Panc1 (cell line): Measurements from ENCODE around the gene HERC4. TPM values are rescaled to one million over a fixed set of nuclear protein-coding genes. Genes with fewer than 3 reads are reported as not detected.

ENCODE experiments used
- ATAC-seq: fragments of 200-7000 bp; cut with Tn5 transposase; 2 replicates; pipeline ENCODE4 v1.9.1; 2020; ENCODE audit warnings: mild to moderate bottlenecking, moderate library complexity
- BruUV-seq: library from RNA; stranded (reverse); fragments of 400-500 nt; replicated peaks from 2 replicates; lab custom pipeline; 2021; lab: Mats Ljungman, UMichigan
- CTCF ChIA-PET: fragments of 300-600 bp; sonication (Branson Sonifier 250); formaldehyde crosslinking; loops from one replicate; lab custom pipeline; 2022; ENCODE audit warnings: antibody characterized with exemption; lab: Charles Lee
- POLR2A ChIA-PET: fragments of 300-600 bp; sonication (Branson Sonifier 250); formaldehyde crosslinking; loops from one replicate; lab custom pipeline; 2022; ENCODE audit warnings: antibody characterized with exemption; lab: Charles Lee
- DNase-seq: peaks from one replicate; pipeline ENCODE4 v3.0.0-alpha.2; 2010; ENCODE audit warnings: low read depth, low spot score
- H3K27ac ChIP-seq: 2 replicates; pipeline ENCODE4 v1.5.1; 2011; ENCODE audit warnings: mild to moderate bottlenecking, low read length, inconsistent platforms
- H3K27me3 ChIP-seq: fragments of 200-500 bp; sonication (Bioruptor generic); 2 replicates; pipeline ENCODE4 v1.6.0; 2014; ENCODE audit warnings: low read length, inconsistent platforms; ENCODE audit not compliant: control insufficient read depth, insufficient read depth
- H3K36me3 ChIP-seq: fragments of 200-500 bp; sonication (Bioruptor generic); 2 replicates; pipeline ENCODE4 v1.5.1; 2014; ENCODE audit warnings: inconsistent platforms, mild to moderate bottlenecking, low read length, moderate library complexity; ENCODE audit not compliant: control insufficient read depth, insufficient read depth
- H3K4me1 ChIP-seq: 2 replicates; pipeline ENCODE4 v1.5.1; 2011; ENCODE audit warnings: inconsistent platforms, mild to moderate bottlenecking, low read length, moderate library complexity; ENCODE audit not compliant: control insufficient read depth, insufficient read depth
- H3K4me3 ChIP-seq, 2 experiments: 2 replicates each; pipeline ENCODE4 v1.5.1; 2011 to 2012; ENCODE audit warnings: low read depth in 2 of 2, low read length in 2 of 2, mild to moderate bottlenecking in 2 of 2, inconsistent platforms in 1 of 2, moderate library complexity in 1 of 2
- H3K9me3 ChIP-seq: fragments of 200-500 bp; sonication (Bioruptor generic); 2 replicates; pipeline ENCODE4 v1.5.1; 2014; ENCODE audit warnings: low read depth, mild to moderate bottlenecking, inconsistent platforms, low read length, moderate library complexity; ENCODE audit not compliant: control insufficient read depth, insufficient read depth
- CTCF ChIP-seq: fragments of 450-650 bp; IDR thresholded peaks from 2 replicates; pipeline ENCODE4 v1.5.1; 2017; ENCODE audit warnings: mild to moderate bottlenecking
- POLR2AphosphoS5 ChIP-seq: IDR thresholded peaks from 2 replicates; pipeline ENCODE4 v1.6.1; 2012; ENCODE audit warnings: mild to moderate bottlenecking, low read depth, low read length, moderate library complexity
- REST ChIP-seq, 2 experiments: IDR thresholded peaks; 2 replicates each; pipeline ENCODE4 v1.6.1; 2011 to 2012; ENCODE audit warnings: low read depth in 2 of 2, control low read depth in 1 of 2, low read length in 1 of 2, mild to moderate bottlenecking in 1 of 2, moderate library complexity in 1 of 2; ENCODE audit not compliant: insufficient read depth in 1 of 2
- SIN3A ChIP-seq: IDR thresholded peaks from 2 replicates; pipeline ENCODE4 v1.6.1; 2012; ENCODE audit warnings: low read depth, mild to moderate bottlenecking, low read length, moderate library complexity, borderline replicate concordance; ENCODE audit not compliant: insufficient read depth
- TCF7L2 ChIP-seq: IDR thresholded peaks from 2 replicates; pipeline ENCODE4 v1.6.1; 2011; ENCODE audit warnings: mild to moderate bottlenecking, low read depth, low read length, inconsistent platforms
- in situ Hi-C: cut with HindIII; loops from 2 replicates; pipeline ENCODE4 v1.10.0; 2016; ENCODE audit warnings: low sequenced_read_pairs, low pct_unique_long_range_greater_than_20kb
- intact Hi-C: fragments of 100-400 bp; cut with micrococcal nuclease; formaldehyde crosslinking; loops from one replicate; pipeline ENCODE4 v1.10.0; 2022; ENCODE audit not compliant: unreplicated experiment
- total RNA-seq: library from RNA; stranded (reverse); gene quantifications from one replicate; pipeline ENCODE4 v1.2.1, GENCODE V29; 2021; ENCODE audit not compliant: unreplicated experiment

Gene HERC4
- total RNA-seq, 1 experiment from 2014 or later, result 119 TPM

- ATAC-seq, result no peak
- no peak overlapping the region for H3K27ac ChIP-seq
- intact Hi-C loops, result no loop called here
- H3K36me3 ChIP-seq, result peaks cover 33% of the 10 kb centered on the region
- no peak for TF ChIP-seq REST (IDR thresholded peaks at IDR 0.05; ENCODE audit: insufficient read depth in 1 of 2, low read depth in 2 of 2, low read length in 1 of 2)
- TF ChIP-seq SIN3A, result no peak
- no peak for TF ChIP-seq CTCF
- no peak for TF ChIP-seq TCF7L2
- no peak for TF ChIP-seq POLR2AphosphoS5
- no peaks in the 10 kb centered on the region for H3K9me3 ChIP-seq
- no peaks in the 10 kb centered on the region for H3K27me3 ChIP-seq
- ChIA-PET POLR2A (no interaction called here), CTCF (no interaction called here)
- H3K4me3 ChIP-seq, result no peak overlapping the region
- in situ Hi-C loops, result no loop called here
- no peak for DNase-seq
- no peaks in the 10 kb centered on the region for H3K4me1 ChIP-seq
- BruUV-seq, result no TSS peak
These were observed 109.6 kb downstream of the HERC4 start for GRCh38 chr10:67965456-67965855.

- no peaks in the 10 kb centered on the region for H3K4me1 ChIP-seq
- H3K27ac ChIP-seq, result no peak overlapping the region
- ATAC-seq, result peak; percentile 63; the same call in 1 of the 2 replicates
- CTCF ChIA-PET, result interaction anchor here (0.9 kb wide), 1 partner anchor 104 kb away, joined by 3 read pairs; no protein-coding TSS in a partner anchor
- no peak overlapping the region for H3K4me3 ChIP-seq
- no peaks in the 10 kb centered on the region for H3K27me3 ChIP-seq
- no peak for DNase-seq
- POLR2A ChIA-PET, result interaction anchor here (0.7 kb wide), 1 partner anchor 179 kb away, joined by 3 read pairs; no protein-coding TSS in a partner anchor
- in situ Hi-C loops (no loop called here), intact Hi-C loops (no loop called here)
- H3K36me3 ChIP-seq, result peaks cover 32% of the 10 kb centered on the region
- BruUV-seq, result no TSS peak
- TF ChIP-seq REST (IDR thresholded peaks at IDR 0.05; ENCODE audit: insufficient read depth in 1 of 2, low read depth in 2 of 2, low read length in 1 of 2), result no peak
- TF ChIP-seq TCF7L2, result no peak
- no peak for TF ChIP-seq CTCF
- peak; percentile 24; the same call in 1 of the 2 replicates for TF ChIP-seq POLR2AphosphoS5
- TF ChIP-seq SIN3A, result no peak
- no peaks in the 10 kb centered on the region for H3K9me3 ChIP-seq
These were observed 115.1 kb downstream of the HERC4 start for GRCh38 chr10:67959839-67960476.
